ENCODE results near the gene PIPOX. TPM values are rescaled to one million over a fixed set of nuclear protein-coding genes. Genes with fewer than 3 reads are reported as not detected.

Gene PIPOX
- polyA plus RNA-seq, 3 donors, result 0.30 to 0.56 TPM; not detected in 1

DNA sequence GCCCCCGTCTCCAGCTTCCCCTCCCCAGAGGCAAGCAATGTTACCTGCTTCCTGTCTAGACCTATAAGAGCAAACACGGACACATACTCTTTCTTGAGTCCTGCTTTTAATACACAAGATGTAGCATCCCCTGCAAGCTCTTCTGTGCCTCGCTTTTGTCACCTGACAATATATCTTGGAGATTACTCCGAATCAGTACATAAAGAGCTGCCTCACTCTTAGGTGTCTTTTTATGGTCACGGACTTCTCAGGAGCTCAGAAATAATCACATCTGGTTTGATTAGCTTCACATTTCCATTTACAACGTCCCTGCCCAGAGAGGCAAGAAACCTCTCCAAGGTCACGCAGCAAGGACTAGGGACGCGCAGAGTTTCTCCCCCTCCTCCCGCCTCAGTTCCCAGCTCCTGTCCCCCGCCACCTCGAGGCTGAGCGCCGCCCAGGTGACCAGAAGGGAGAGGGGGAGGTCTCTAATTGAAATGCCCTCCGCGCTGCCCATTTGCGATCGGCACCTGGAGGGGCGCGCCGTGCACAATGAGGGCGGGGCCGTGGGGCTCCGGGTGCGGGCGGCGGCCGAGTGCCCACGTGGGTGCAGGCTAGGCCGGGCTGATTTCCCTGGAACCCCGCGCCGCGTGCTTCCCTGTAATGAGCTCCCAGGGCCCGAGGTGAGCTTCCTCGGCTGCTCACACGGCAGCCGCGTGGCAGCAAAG is 23.3 kb upstream of the PIPOX start:
- Mint-ChIP-seq H3K36me3 (no peaks in the 10 kb centered on the region), H3K27me3 (ENCODE audit: low read depth in 3 of 3) (peaks cover 40 to 76% (median 46%) of the 10 kb centered on the region in 3 donors), H3K4me1 (peaks cover 11% of the 10 kb centered on the region), H3K4me3 (peak overlapping the region in 1 of 2 donors; percentile 44), H3K27ac (no peak overlapping the region), H3K9me3 (peaks cover 0 to 2% (median 0%) of the 10 kb centered on the region in 7 donors)
- TF ChIP-seq CTCF (IDR thresholded peaks at IDR 0.05), result no peak
- peaks cover 4 to 9% of the 10 kb centered on the region in 2 donors for H3K4me1 ChIP-seq (ENCODE audit: control insufficient read depth in 1 of 2, insufficient read depth in 2 of 2, low read length in 2 of 2)
- no peak overlapping the region for H3K9ac ChIP-seq (ENCODE audit: insufficient read depth, low read length, poor library complexity, severe bottlenecking)
- H3K9me3 ChIP-seq (replicated peaks in 1 of 2; ENCODE audit: control insufficient read depth in 1 of 2, insufficient read depth in 1 of 2, low read length in 2 of 2), result no peaks in the 10 kb centered on the region
- intact Hi-C loops (cut with micrococcal nuclease), result no loop called here
- H3K27ac ChIP-seq (ENCODE audit: low read depth in 1 of 2, low read length in 2 of 2), result no peak overlapping the region
- peak overlapping the region; percentile 32 for H3K4me2 ChIP-seq (replicated peaks; ENCODE audit: extremely low read depth, low read length, poor library complexity, severe bottlenecking)
- DNase-seq, result peak in 1 of 3 donors; percentile 19
- no peaks in the 10 kb centered on the region for H3K79me2 ChIP-seq (ENCODE audit: insufficient read depth, low read length)
- H3K27me3 ChIP-seq (ENCODE audit: control insufficient read depth in 2 of 2, insufficient read depth in 2 of 2, low read length in 2 of 2), result peaks cover 20 to 60% of the 10 kb centered on the region in 2 donors
- no peaks in the 10 kb centered on the region for H4K20me1 ChIP-seq (ENCODE audit: insufficient read depth, low read length)
- no peaks in the 10 kb centered on the region for H3K36me3 ChIP-seq (replicated peaks in 1 of 2; ENCODE audit: control insufficient read depth in 1 of 2, insufficient read depth in 2 of 2, low read length in 2 of 2)
- peak overlapping the region; percentile 13 for H2AFZ ChIP-seq (ENCODE audit: insufficient read depth, low read depth, low read length, poor library complexity, severe bottlenecking)
- no peak overlapping the region for H3K4me3 ChIP-seq (replicated peaks in 1 of 3; ENCODE audit: low read depth in 2 of 3, low read length in 3 of 3)
- 3% methylated on average over 31 of the region's 39 CpGs for WGBS (ENCODE audit: insufficient coverage)

GRCh38 chr17:29020576-29020975 is 22.4 kb upstream of the PIPOX start:
- no peaks in the 10 kb centered on the region for H4K20me1 ChIP-seq (ENCODE audit: insufficient read depth, low read length)
- peaks cover 20 to 60% of the 10 kb centered on the region in 2 donors for H3K27me3 ChIP-seq (ENCODE audit: control insufficient read depth in 2 of 2, insufficient read depth in 2 of 2, low read length in 2 of 2)
- no peak overlapping the region for H3K4me2 ChIP-seq (replicated peaks; ENCODE audit: extremely low read depth, low read length, poor library complexity, severe bottlenecking)
- no peak overlapping the region for H3K27ac ChIP-seq (ENCODE audit: low read depth in 1 of 2, low read length in 2 of 2)
- no peaks in the 10 kb centered on the region for H3K9me3 ChIP-seq (replicated peaks in 1 of 2; ENCODE audit: control insufficient read depth in 1 of 2, insufficient read depth in 1 of 2, low read length in 2 of 2)
- H3K4me1 ChIP-seq (ENCODE audit: control insufficient read depth in 1 of 2, insufficient read depth in 2 of 2, low read length in 2 of 2), result peaks cover 4 to 9% of the 10 kb centered on the region in 2 donors
- Mint-ChIP-seq H3K27ac (no peak overlapping the region), H3K36me3 (no peaks in the 10 kb centered on the region), H3K4me3 (peak overlapping the region in 1 of 2 donors; percentile 39), H3K4me1 (peaks cover 11% of the 10 kb centered on the region), H3K27me3 (ENCODE audit: low read depth in 3 of 3) (peaks cover 40 to 74% (median 43%) of the 10 kb centered on the region in 3 donors), H3K9me3 (peaks cover 0 to 2% (median 0%) of the 10 kb centered on the region in 7 donors)
- TF ChIP-seq CTCF (IDR thresholded peaks at IDR 0.05), result no peak
- no peak for DNase-seq
- no peaks in the 10 kb centered on the region for H3K36me3 ChIP-seq (replicated peaks in 1 of 2; ENCODE audit: control insufficient read depth in 1 of 2, insufficient read depth in 2 of 2, low read length in 2 of 2)
- no peak overlapping the region for H3K9ac ChIP-seq (ENCODE audit: insufficient read depth, low read length, poor library complexity, severe bottlenecking)
- H3K4me3 ChIP-seq (replicated peaks in 1 of 3; ENCODE audit: low read depth in 2 of 3, low read length in 3 of 3), result no peak overlapping the region
- intact Hi-C loops (cut with micrococcal nuclease), result no loop called here
- no peak overlapping the region for H2AFZ ChIP-seq (ENCODE audit: insufficient read depth, low read depth, low read length, poor library complexity, severe bottlenecking)
- 83% methylated on average over 4 of the region's 8 CpGs for WGBS (ENCODE audit: insufficient coverage)
- H3K79me2 ChIP-seq (ENCODE audit: insufficient read depth, low read length), result no peaks in the 10 kb centered on the region

Data from CD14-positive monocyte (primary cell).